ENCODE results near the gene TRMT6. TPM values are rescaled to one million over a fixed set of nuclear protein-coding genes. Genes with fewer than 3 reads are reported as not detected.

Gene TRMT6, protein sequence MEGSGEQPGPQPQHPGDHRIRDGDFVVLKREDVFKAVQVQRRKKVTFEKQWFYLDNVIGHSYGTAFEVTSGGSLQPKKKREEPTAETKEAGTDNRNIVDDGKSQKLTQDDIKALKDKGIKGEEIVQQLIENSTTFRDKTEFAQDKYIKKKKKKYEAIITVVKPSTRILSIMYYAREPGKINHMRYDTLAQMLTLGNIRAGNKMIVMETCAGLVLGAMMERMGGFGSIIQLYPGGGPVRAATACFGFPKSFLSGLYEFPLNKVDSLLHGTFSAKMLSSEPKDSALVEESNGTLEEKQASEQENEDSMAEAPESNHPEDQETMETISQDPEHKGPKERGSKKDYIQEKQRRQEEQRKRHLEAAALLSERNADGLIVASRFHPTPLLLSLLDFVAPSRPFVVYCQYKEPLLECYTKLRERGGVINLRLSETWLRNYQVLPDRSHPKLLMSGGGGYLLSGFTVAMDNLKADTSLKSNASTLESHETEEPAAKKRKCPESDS
- total RNA-seq = 6.4 and 7.1 TPM in 2 replicates

DNA sequence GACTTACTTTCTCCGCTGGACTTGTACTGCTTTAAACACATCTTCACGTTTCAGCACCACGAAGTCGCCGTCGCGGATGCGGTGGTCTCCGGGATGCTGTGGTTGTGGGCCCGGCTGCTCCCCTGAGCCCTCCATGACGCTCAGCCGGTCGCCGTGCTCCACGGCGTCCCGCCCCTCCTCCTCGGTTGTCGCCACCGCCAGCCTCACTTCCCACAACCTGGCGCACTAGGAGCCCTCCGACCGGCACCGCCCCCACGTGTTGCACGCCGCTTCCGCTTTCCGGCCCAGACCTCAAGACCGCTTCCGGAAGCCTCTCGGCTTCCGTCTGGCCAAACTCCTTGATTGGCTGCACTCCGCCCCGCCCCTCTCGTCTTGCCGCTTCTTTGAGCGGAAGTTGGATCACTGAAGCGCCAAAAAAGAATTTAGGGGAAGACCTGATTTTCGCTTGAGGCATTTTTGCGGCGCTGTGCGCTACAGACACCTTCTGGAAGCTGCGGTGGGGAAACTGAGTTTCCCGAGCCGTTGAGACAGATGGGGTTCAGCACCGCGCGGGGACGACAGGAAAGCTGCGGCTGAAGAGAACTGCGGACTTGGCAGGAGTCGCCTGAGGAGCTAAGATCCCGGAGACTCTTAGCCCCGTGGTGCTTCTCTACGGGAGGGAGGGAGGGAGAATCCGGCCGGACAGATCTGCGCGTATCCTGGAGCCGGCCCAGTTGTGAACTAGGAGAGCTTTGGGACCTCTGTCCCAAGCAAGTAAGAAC, at the start of gene TRMT6, which contains the start of gene MCM8:
TSS of gene TRMT6 (minus strand) at position 263 of the 761 bp plus-strand sequence. CDS start at position 135, 128 bp downstream.
TSS of gene MCM8 (plus strand) at position 382 of the 761 bp plus-strand sequence. CDS start 1,364 bp downstream, outside the sequence.

Other genes starting within 250 kb of the TRMT6 start
- gene SHLD1, start 200.1 kb downstream of the TRMT6 start, total RNA-seq = 4.2 and 4.7 TPM in 2 replicates
- gene CHGB, start 39.0 kb downstream of the TRMT6 start, total RNA-seq = 0.09 and 0.11 TPM in 2 replicates
- gene MCM8, start 119 bp upstream of the TRMT6 start, total RNA-seq = 3.4 and 4.0 TPM in 2 replicates
- 28.2 and 38.1 TPM in 2 replicates for gene CRLS1, start 55.6 kb upstream of the TRMT6 start, total RNA-seq
- not detected in 2 replicates for gene LRRN4, start 103.5 kb upstream of the TRMT6 start, total RNA-seq
- under 0.01 TPM in 2 replicates for gene FERMT1, start 172.5 kb upstream of the TRMT6 start, total RNA-seq

Measured in dermis lymphatic vessel endothelial cell (primary cell).